IPS DF 6.9 (cell line): ENCODE measurements around the gene EGFL7.

Experiments
- DNase-seq: peaks from one replicate; pipeline ENCODE4 v3.0.0-alpha.2; 2013; ENCODE audit warnings: low read depth, low spot score
- H3K27ac ChIP-seq: one replicate; pipeline ENCODE4 v1.5.1; 2013; ENCODE audit warnings: low read length, control low read depth
- H3K27me3 ChIP-seq: 2 replicates; pipeline ENCODE4 v1.6.1; 2013; ENCODE audit warnings: mild to moderate bottlenecking, low read length; ENCODE audit not compliant: control insufficient read depth, insufficient read depth
- H3K36me3 ChIP-seq: 2 replicates; pipeline ENCODE4 v1.6.1; 2013; ENCODE audit warnings: low read length; ENCODE audit not compliant: control insufficient read depth, insufficient read depth
- H3K4me1 ChIP-seq: 2 replicates; pipeline ENCODE4 v1.6.1; 2013; ENCODE audit warnings: low read length; ENCODE audit not compliant: control insufficient read depth, insufficient read depth
- H3K4me3 ChIP-seq: 2 replicates; pipeline ENCODE4 v1.5.1; 2013; ENCODE audit warnings: mild to moderate bottlenecking, low read length
- H3K9me3 ChIP-seq: 2 replicates; pipeline ENCODE4 v1.6.1; 2013; ENCODE audit warnings: low read length, inconsistent platforms; ENCODE audit not compliant: control insufficient read depth, insufficient read depth
- WGBS: extraction: QIAGEN DNeasy Blood & Tissue Kit; methylation state at CpG from one replicate; pipeline ENCODE4 v1.1.7; 2013; ENCODE audit warnings: mixed read lengths, missing lambda C conversion rate; ENCODE audit not compliant: insufficient read length, insufficient coverage; 5-methylcytosine and 5-hydroxymethylcytosine counted together

EGFL7 gene

GRCh38 chr9:136683173-136683745 lies 20.5 kb downstream of the EGFL7 start:
- DNase-seq, result no peak
- Histone ChIP-seq H3K36me3 (no peaks in the 10 kb centered on the region; the same call in 1 of the 2 replicates), H3K4me1 (peaks cover 10% of the 10 kb centered on the region), H3K9me3 (no peaks in the 10 kb centered on the region), H3K27me3 (no peaks in the 10 kb centered on the region), H3K4me3 (no peak overlapping the region), H3K27ac (no peak overlapping the region)
- no CpG with 5 or more reads among the region's 16 CpGs for WGBS

- H3K27ac ChIP-seq, result no peak overlapping the region
- no peak overlapping the region for H3K4me3 ChIP-seq
- H3K9me3 ChIP-seq, result no peaks in the 10 kb centered on the region
- no CpG with 5 or more reads among the region's 14 CpGs for WGBS
- DNase-seq, result no peak
- H3K36me3 ChIP-seq, result no peaks in the 10 kb centered on the region; the same call in 1 of the 2 replicates
- H3K4me1 ChIP-seq, result peaks cover 10% of the 10 kb centered on the region
- no peaks in the 10 kb centered on the region for H3K27me3 ChIP-seq
Measured at GRCh38 chr9:136683755-136684154, 21.0 kb downstream of the EGFL7 start.

GRCh38 chr9:136684339-136684738 lies 21.6 kb downstream of the EGFL7 start:
- Histone ChIP-seq H3K4me1 (peaks cover 10% of the 10 kb centered on the region), H3K36me3 (no peaks in the 10 kb centered on the region; the same call in 1 of the 2 replicates)

GRCh38 chr9:136684799-136685198 lies 22.1 kb downstream of the EGFL7 start:
- DNase-seq, result no peak

More at GRCh38 chr9:136684339-136684738, 21.6 kb downstream of the EGFL7 start:
- Histone ChIP-seq H3K9me3 (no peaks in the 10 kb centered on the region), H3K27ac (no peak overlapping the region), H3K27me3 (no peaks in the 10 kb centered on the region), H3K4me3 (no peak overlapping the region)
- DNase-seq, result no peak
- no CpG with 5 or more reads among the region's 15 CpGs for WGBS

GRCh38 chr9:136685216-136685615 lies 22.5 kb downstream of the EGFL7 start:
- no peak for DNase-seq
- Histone ChIP-seq H3K4me1 (peaks cover 10% of the 10 kb centered on the region), H3K36me3 (no peaks in the 10 kb centered on the region; the same call in 1 of the 2 replicates), H3K27ac (no peak overlapping the region), H3K27me3 (no peaks in the 10 kb centered on the region), H3K9me3 (no peaks in the 10 kb centered on the region), H3K4me3 (no peak overlapping the region)
- no CpG with 5 or more reads among the region's 7 CpGs for WGBS

More at GRCh38 chr9:136684799-136685198, 22.1 kb downstream of the EGFL7 start:
- no peaks in the 10 kb centered on the region; the same call in 1 of the 2 replicates for H3K36me3 ChIP-seq
- no peaks in the 10 kb centered on the region for H3K27me3 ChIP-seq
- no peak overlapping the region for H3K27ac ChIP-seq
- no peaks in the 10 kb centered on the region for H3K9me3 ChIP-seq
- no CpG with 5 or more reads among the region's 15 CpGs for WGBS
- H3K4me1 ChIP-seq, result peaks cover 10% of the 10 kb centered on the region
- H3K4me3 ChIP-seq, result no peak overlapping the region

GRCh38 chr9:136685790-136686533 lies 23.2 kb downstream of the EGFL7 start:
- H3K4me3 ChIP-seq, result peak overlapping the region; percentile 85; the same call in 1 of the 2 replicates

GRCh38 chr9:136686534-136686793 lies 23.7 kb downstream of the EGFL7 start:
- no peak overlapping the region for H3K27ac ChIP-seq
- no peaks in the 10 kb centered on the region; the same call in 1 of the 2 replicates for H3K36me3 ChIP-seq
- no peaks in the 10 kb centered on the region for H3K27me3 ChIP-seq
- no peaks in the 10 kb centered on the region for H3K9me3 ChIP-seq
- peaks cover 11% of the 10 kb centered on the region for H3K4me1 ChIP-seq
- no peak for DNase-seq
- WGBS, result no CpG with 5 or more reads among the region's 20 CpGs
- peak overlapping the region; percentile 85; the same call in 1 of the 2 replicates for H3K4me3 ChIP-seq

More at GRCh38 chr9:136685790-136686533, 23.2 kb downstream of the EGFL7 start:
- Histone ChIP-seq H3K27me3 (no peaks in the 10 kb centered on the region), H3K27ac (no peak overlapping the region), H3K4me1 (peaks cover 10% of the 10 kb centered on the region), H3K36me3 (no peaks in the 10 kb centered on the region; the same call in 1 of the 2 replicates), H3K9me3 (no peaks in the 10 kb centered on the region)
- no peak for DNase-seq
- no CpG with 5 or more reads among the region's 19 CpGs for WGBS

GRCh38 chr9:136686794-136687711 lies 24.3 kb downstream of the EGFL7 start, which contains the start of gene AGPAT2:
TSS of gene AGPAT2 (minus strand) at chr9:136687457. CDS start at chr9:136687357, 100 bp downstream.
- no peak for DNase-seq
- WGBS, result no CpG with 5 or more reads among the region's 106 CpGs
- H3K27ac ChIP-seq, result no peak within 1 kb of the TSS
- no peaks in the 10 kb centered on the region for H3K27me3 ChIP-seq
- no peaks in the 10 kb centered on the region for H3K9me3 ChIP-seq
- H3K36me3 ChIP-seq, result no peaks in the 10 kb centered on the region; the same call in 1 of the 2 replicates
- peak within 1 kb of the TSS; percentile 85 for H3K4me3 ChIP-seq
- peaks cover 15% of the 10 kb centered on the region for H3K4me1 ChIP-seq

GRCh38 chr9:136687721-136688223 lies 25.1 kb downstream of the EGFL7 start:
- Histone ChIP-seq H3K4me1 (peaks cover 12% of the 10 kb centered on the region), H3K9me3 (no peaks in the 10 kb centered on the region), H3K4me3 (peak overlapping the region; percentile 85; the same call in 1 of the 2 replicates), H3K27me3 (no peaks in the 10 kb centered on the region), H3K27ac (no peak overlapping the region), H3K36me3 (no peaks in the 10 kb centered on the region; the same call in 1 of the 2 replicates)
- WGBS, result no CpG with 5 or more reads among the region's 37 CpGs
- no peak for DNase-seq
